Activated CD4-positive, alpha-beta T cell treated with anti-CD3 and anti-CD28 coated beads for 36 hours (primary cell): ENCODE data around the gene DENR. TPM values are rescaled to one million over a fixed set of nuclear protein-coding genes. Genes with fewer than 3 reads are reported as not detected.
A peak's percentile ranks its signal among the peaks of the same experiment; 100 is the strongest.
"Not testable (repeated sequence)": the region's sequence is repeated elsewhere in the genome, so short reads cannot be mapped to it uniquely, and the experiment has no call there.

ENCODE experiments used
- ATAC-seq: fragments of 200-7000 bp; cut with Tn5 transposase; one replicate; pipeline ENCODE4 v1.10.0; 2021; ENCODE audit warnings: mild to moderate bottlenecking, moderate library complexity
- CTCF ChIA-PET: fragments of 350-600 bp; sonication (Branson Sonifier 250); formaldehyde crosslinking; loops from one replicate; lab custom pipeline; 2021; ENCODE audit warnings: antibody characterized with exemption; lab: Charles Lee
- POLR2A ChIA-PET: fragments of 350-600 bp; sonication (Branson Sonifier 250); formaldehyde crosslinking; loops from one replicate; lab custom pipeline; 2021; ENCODE audit warnings: antibody characterized with exemption, inconsistent platforms; lab: Charles Lee
- DNase-seq: peaks from one replicate; pipeline ENCODE4 v3.0.0-alpha.2; 2020
- H3K27ac Mint-ChIP-seq: one replicate; pipeline ENCODE4 v1.8.0; 2021; ENCODE audit warnings: mixed read lengths
- H3K27me3 Mint-ChIP-seq: one replicate; pipeline ENCODE4 v1.8.0; 2021; ENCODE audit warnings: mixed read lengths
- H3K36me3 Mint-ChIP-seq: one replicate; pipeline ENCODE4 v1.8.0; 2021; ENCODE audit warnings: low read depth, mixed read lengths
- H3K4me1 Mint-ChIP-seq: one replicate; pipeline ENCODE4 v1.8.0; 2021; ENCODE audit warnings: mixed read lengths
- H3K4me3 Mint-ChIP-seq: one replicate; pipeline ENCODE4 v1.8.0; 2021; ENCODE audit warnings: mild to moderate bottlenecking, moderate library complexity, mixed read lengths
- H3K9me3 Mint-ChIP-seq: one replicate; pipeline ENCODE4 v1.8.0; 2021; ENCODE audit warnings: low read depth, mixed read lengths
- intact Hi-C, 2 experiments: fragments of 100-400 bp; cut with DNase I in 1 of 2; cut with micrococcal nuclease in 1 of 2; formaldehyde crosslinking; loops; one replicate each; pipeline versions ENCODE4 v1.14.2 to v1.15.1; 2022 to 2024; cut with DNase I, micrococcal nuclease
- total RNA-seq, 2 experiments: library from RNA; stranded (reverse); gene quantifications; one replicate each; pipeline ENCODE4 v1.2.3, GENCODE V29; 2021

DENR gene
- total RNA-seq, 2 experiments from 2014 or later = 64.1 to 76.9 TPM

- DNase-seq = no peak
- ChIA-PET POLR2A (no interaction called here), CTCF (interaction anchor here (0.6 to 1.2 kb wide), 4 partner anchors 18 to 797 kb away, joined by 3 to 6 read pairs (median 4); no protein-coding TSS in a partner anchor)
- no peak overlapping the region for H3K4me3 Mint-ChIP-seq
- ATAC-seq = no peak
- no peaks in the 10 kb centered on the region for H3K9me3 Mint-ChIP-seq
- no peak overlapping the region for H3K27ac Mint-ChIP-seq
- intact Hi-C loops = loop anchor here in 1 of 2 experiments (5.0 kb wide), 1 partner anchor 42 kb away; no protein-coding TSS in a partner anchor
- no peaks in the 10 kb centered on the region for H3K36me3 Mint-ChIP-seq
- H3K4me1 Mint-ChIP-seq = no peaks in the 10 kb centered on the region
- no peaks in the 10 kb centered on the region for H3K27me3 Mint-ChIP-seq
Measured at GRCh38 chr12:122790393-122791075, 37.9 kb downstream of the DENR start.

- Mint-ChIP-seq H3K27me3 (no peaks in the 10 kb centered on the region), H3K36me3 (no peaks in the 10 kb centered on the region), H3K9me3 (no peaks in the 10 kb centered on the region), H3K4me3 (no peak overlapping the region), H3K27ac (no peak overlapping the region), H3K4me1 (no peaks in the 10 kb centered on the region)
- intact Hi-C loops = loop anchor here (1.0 to 5.0 kb wide), 5 partner anchors 39 to 159 kb away; partner anchors contain the start of gene HIP1R (in 1 of the 2)
- no peak for DNase-seq
- ATAC-seq = peak; percentile 76
- ChIA-PET CTCF (interaction anchor here (0.6 to 3.4 kb wide), 44 partner anchors 10 to 440 kb away, joined by 3 to 37 read pairs (median 4); partner anchors contain the start of genes ABCB9, HIP1R and MPHOSPH9), POLR2A (interaction anchor here (0.9 kb wide), 1 partner anchor 20 kb away, joined by 3 read pairs; no protein-coding TSS in a partner anchor)
Measured at GRCh38 chr12:122793685-122794106, 41.1 kb downstream of the DENR start.

- Mint-ChIP-seq H3K4me1 (no peaks in the 10 kb centered on the region), H3K9me3 (no peaks in the 10 kb centered on the region), H3K4me3 (no peak overlapping the region), H3K36me3 (no peaks in the 10 kb centered on the region), H3K27ac (no peak overlapping the region), H3K27me3 (no peaks in the 10 kb centered on the region)
- CTCF ChIA-PET = interaction anchor here (0.6 to 3.4 kb wide), 4 partner anchors 16 to 232 kb away, joined by 3 to 37 read pairs (median 11); no protein-coding TSS in a partner anchor
- POLR2A ChIA-PET = interaction anchor here (0.7 kb wide), 1 partner anchor 131 kb away, joined by 10 read pairs; no protein-coding TSS in a partner anchor
- no peak for DNase-seq
- no peak for ATAC-seq
- intact Hi-C loops = no loop called here
Measured at GRCh38 chr12:122795807-122796206, 43.2 kb downstream of the DENR start.

- ChIA-PET CTCF (interaction anchor here (0.5 kb wide), 1 partner anchor 424 kb away, joined by 3 read pairs; no protein-coding TSS in a partner anchor), POLR2A (no interaction called here)
- Mint-ChIP-seq H3K4me3 (no peak overlapping the region), H3K27ac (no peak overlapping the region), H3K36me3 (no peaks in the 10 kb centered on the region), H3K4me1 (no peaks in the 10 kb centered on the region), H3K27me3 (no peaks in the 10 kb centered on the region), H3K9me3 (no peaks in the 10 kb centered on the region)
- intact Hi-C loops = no loop called here
- ATAC-seq = no peak
- no peak for DNase-seq
Measured at GRCh38 chr12:122799641-122800243, 47.1 kb downstream of the DENR start.

- Mint-ChIP-seq H3K4me1 (no peaks in the 10 kb centered on the region), H3K27ac (no peak overlapping the region), H3K36me3 (no peaks in the 10 kb centered on the region), H3K27me3 (no peaks in the 10 kb centered on the region), H3K9me3 (no peaks in the 10 kb centered on the region), H3K4me3 (no peak overlapping the region)
- no peak for ATAC-seq
- DNase-seq = no peak
- POLR2A ChIA-PET = no interaction called here
- intact Hi-C loops = no loop called here
- CTCF ChIA-PET = interaction anchor here (0.9 to 2.0 kb wide), 2 partner anchors 10 to 31 kb away, joined by 3 to 20 read pairs; no protein-coding TSS in a partner anchor
Measured at GRCh38 chr12:122803937-122804336, 51.3 kb downstream of the DENR start.

- intact Hi-C loops, H3K4me3 Mint-ChIP-seq, POLR2A ChIA-PET, H3K36me3 Mint-ChIP-seq, H3K27me3 Mint-ChIP-seq, H3K27ac Mint-ChIP-seq, ATAC-seq, DNase-seq, H3K9me3 Mint-ChIP-seq, H3K4me1 Mint-ChIP-seq: not testable (repeated sequence)
- CTCF ChIA-PET = interaction anchor here (0.8 to 1.0 kb wide), 2 partner anchors 11 to 553 kb away, joined by 3 read pairs; no protein-coding TSS in a partner anchor
Measured at GRCh38 chr12:122804957-122805356, 52.3 kb downstream of the DENR start.

GRCh38 chr12:122807651-122808050, 55.0 kb downstream of the DENR start:
- H3K27ac Mint-ChIP-seq = no peak overlapping the region
- no peak overlapping the region for H3K4me3 Mint-ChIP-seq
- ChIA-PET CTCF (interaction anchor here (1.5 kb wide), 2 partner anchors 13 to 18 kb away, joined by 6 to 9 read pairs; no protein-coding TSS in a partner anchor), POLR2A (no interaction called here)
- H3K27me3 Mint-ChIP-seq = no peaks in the 10 kb centered on the region
- no peaks in the 10 kb centered on the region for H3K9me3 Mint-ChIP-seq
- no peak for DNase-seq
- intact Hi-C loops = no loop called here
- H3K36me3 Mint-ChIP-seq = no peaks in the 10 kb centered on the region
- no peaks in the 10 kb centered on the region for H3K4me1 Mint-ChIP-seq
- ATAC-seq = no peak

GRCh38 chr12:122811777-122812176, 59.2 kb downstream of the DENR start:
- ChIA-PET CTCF (interaction anchor here (0.5 kb wide), 1 partner anchor 16 kb away, joined by 3 read pairs; no protein-coding TSS in a partner anchor), POLR2A (interaction anchor here (0.6 kb wide), 1 partner anchor 1379 kb away, joined by 5 read pairs; no protein-coding TSS in a partner anchor)
- H3K27ac Mint-ChIP-seq = no peak overlapping the region
- no peak for DNase-seq
- H3K4me1 Mint-ChIP-seq = no peaks in the 10 kb centered on the region
- no peaks in the 10 kb centered on the region for H3K36me3 Mint-ChIP-seq
- no peak for ATAC-seq
- no peak overlapping the region for H3K4me3 Mint-ChIP-seq
- no peaks in the 10 kb centered on the region for H3K9me3 Mint-ChIP-seq
- H3K27me3 Mint-ChIP-seq = no peaks in the 10 kb centered on the region
- intact Hi-C loops = no loop called here

GRCh38 chr12:122813310-122813713, 60.7 kb downstream of the DENR start:
- DNase-seq (no peak), ATAC-seq (no peak)
- no peaks in the 10 kb centered on the region for H3K4me1 Mint-ChIP-seq
- CTCF ChIA-PET = interaction anchor here (0.6 kb wide), 1 partner anchor 767 kb away, joined by 3 read pairs; no protein-coding TSS in a partner anchor
- H3K27ac Mint-ChIP-seq = no peak overlapping the region
- intact Hi-C loops = no loop called here
- no peaks in the 10 kb centered on the region for H3K27me3 Mint-ChIP-seq
- POLR2A ChIA-PET = no interaction called here
- H3K9me3 Mint-ChIP-seq = no peaks in the 10 kb centered on the region
- H3K36me3 Mint-ChIP-seq = no peaks in the 10 kb centered on the region
- no peak overlapping the region for H3K4me3 Mint-ChIP-seq

GRCh38 chr12:122819209-122819785, 66.7 kb downstream of the DENR start:
- CTCF ChIA-PET = no interaction called here
- H3K4me3 Mint-ChIP-seq = no peak overlapping the region
- H3K27me3 Mint-ChIP-seq = no peaks in the 10 kb centered on the region
- no peak for DNase-seq
- no peaks in the 10 kb centered on the region for H3K36me3 Mint-ChIP-seq
- no peaks in the 10 kb centered on the region for H3K9me3 Mint-ChIP-seq
- no peaks in the 10 kb centered on the region for H3K4me1 Mint-ChIP-seq
- no peak for ATAC-seq
- H3K27ac Mint-ChIP-seq = no peak overlapping the region
- intact Hi-C loops = no loop called here
- POLR2A ChIA-PET = no interaction called here

- Mint-ChIP-seq H3K36me3 (no peaks in the 10 kb centered on the region), H3K4me1 (no peaks in the 10 kb centered on the region), H3K27ac (no peak overlapping the region), H3K27me3 (peaks cover 2% of the 10 kb centered on the region), H3K4me3 (no peak overlapping the region), H3K9me3 (no peaks in the 10 kb centered on the region)
- POLR2A ChIA-PET = no interaction called here
- intact Hi-C loops = no loop called here
- DNase-seq (no peak), ATAC-seq (no peak)
- CTCF ChIA-PET = interaction anchor here (0.8 kb wide), 1 partner anchor 389 kb away, joined by 3 read pairs; no protein-coding TSS in a partner anchor
Measured at GRCh38 chr12:122820138-122820537, 67.5 kb downstream of the DENR start.
